Nephron (organoid): ENCODE measurements around the gene ARL13B.

ENCODE experiments used
- H3K27ac Mint-ChIP-seq, 3 experiments: 2 replicates each; pipeline ENCODE4 v1.8.0; 2020; ENCODE audit warnings: mixed read lengths in 3 of 3, mild to moderate bottlenecking in 2 of 3, moderate library complexity in 1 of 3
- H3K27me3 Mint-ChIP-seq: 2 replicates; pipeline ENCODE4 v1.8.0; 2021; ENCODE audit warnings: low read depth, mild to moderate bottlenecking, moderate library complexity, mixed read lengths
- H3K36me3 Mint-ChIP-seq: 2 replicates; pipeline ENCODE4 v1.8.0; 2020; ENCODE audit warnings: low read depth, mixed read lengths
- H3K4me1 Mint-ChIP-seq: 2 replicates; pipeline ENCODE4 v1.8.0; 2020; ENCODE audit warnings: mixed read lengths
- H3K4me3 Mint-ChIP-seq, 3 experiments: 2 replicates each; pipeline ENCODE4 v1.8.0; 2020; ENCODE audit warnings: mild to moderate bottlenecking in 3 of 3, mixed read lengths in 3 of 3, moderate library complexity in 2 of 3
- H3K9me3 Mint-ChIP-seq: 2 replicates; pipeline ENCODE4 v1.8.0; 2020; ENCODE audit warnings: mixed read lengths
- TF ChIP-seq, protein P1 (sequence below), 3 experiments: fragments of 200-600 bp; sonication (generic); IDR thresholded peaks; one replicate each; pipeline ENCODE4 v1.5.0; 2021; ENCODE audit warnings: antibody characterized with exemption in 3 of 3; ENCODE audit not compliant: unreplicated experiment in 3 of 3

Gene ARL13B

GRCh38 chr3:93988764-93989163, 8.8 kb downstream of the ARL13B start:
- Mint-ChIP-seq H3K4me3 (no peak overlapping the region), H3K27ac (peak overlapping the region; percentile 56 to 84 (median 63)), H3K9me3 (no peaks in the 10 kb centered on the region), H3K27me3 (no peaks in the 10 kb centered on the region), H3K4me1 (peaks cover 13% of the 10 kb centered on the region), H3K36me3 (no peaks in the 10 kb centered on the region)
- TF ChIP-seq, protein P1, sequence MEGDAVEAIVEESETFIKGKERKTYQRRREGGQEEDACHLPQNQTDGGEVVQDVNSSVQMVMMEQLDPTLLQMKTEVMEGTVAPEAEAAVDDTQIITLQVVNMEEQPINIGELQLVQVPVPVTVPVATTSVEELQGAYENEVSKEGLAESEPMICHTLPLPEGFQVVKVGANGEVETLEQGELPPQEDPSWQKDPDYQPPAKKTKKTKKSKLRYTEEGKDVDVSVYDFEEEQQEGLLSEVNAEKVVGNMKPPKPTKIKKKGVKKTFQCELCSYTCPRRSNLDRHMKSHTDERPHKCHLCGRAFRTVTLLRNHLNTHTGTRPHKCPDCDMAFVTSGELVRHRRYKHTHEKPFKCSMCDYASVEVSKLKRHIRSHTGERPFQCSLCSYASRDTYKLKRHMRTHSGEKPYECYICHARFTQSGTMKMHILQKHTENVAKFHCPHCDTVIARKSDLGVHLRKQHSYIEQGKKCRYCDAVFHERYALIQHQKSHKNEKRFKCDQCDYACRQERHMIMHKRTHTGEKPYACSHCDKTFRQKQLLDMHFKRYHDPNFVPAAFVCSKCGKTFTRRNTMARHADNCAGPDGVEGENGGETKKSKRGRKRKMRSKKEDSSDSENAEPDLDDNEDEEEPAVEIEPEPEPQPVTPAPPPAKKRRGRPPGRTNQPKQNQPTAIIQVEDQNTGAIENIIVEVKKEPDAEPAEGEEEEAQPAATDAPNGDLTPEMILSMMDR (IDR thresholded peaks at IDR 0.05; ENCODE audit: unreplicated experiment in 3 of 3), result no peak

DNA sequence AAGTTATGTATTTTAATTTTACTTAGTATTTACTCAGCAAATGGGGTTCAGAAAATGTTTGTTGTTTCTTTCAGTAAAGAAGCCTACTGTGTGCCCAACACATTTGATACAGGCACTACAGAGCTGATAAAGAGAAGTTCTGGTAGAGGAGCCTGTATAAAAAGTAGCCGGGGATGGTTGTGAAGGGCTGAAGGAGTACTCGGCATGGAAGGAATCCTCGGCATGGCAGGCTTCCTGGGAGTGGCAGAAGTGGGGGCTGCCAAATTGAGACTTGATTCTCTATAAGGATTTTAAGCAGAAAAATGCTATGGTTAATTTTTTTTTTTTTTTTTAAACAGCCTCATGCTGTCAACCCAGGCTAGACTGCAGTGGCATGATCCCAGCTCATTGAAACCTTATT, 9.3 kb downstream of the ARL13B start:
- Mint-ChIP-seq H3K4me1 (peaks cover 13% of the 10 kb centered on the region), H3K36me3 (no peaks in the 10 kb centered on the region), H3K4me3 (no peak overlapping the region), H3K27ac (no peak overlapping the region), H3K9me3 (no peaks in the 10 kb centered on the region), H3K27me3 (no peaks in the 10 kb centered on the region)
- TF ChIP-seq, protein P1 (IDR thresholded peaks at IDR 0.05; ENCODE audit: unreplicated experiment in 3 of 3), result no peak

DNA sequence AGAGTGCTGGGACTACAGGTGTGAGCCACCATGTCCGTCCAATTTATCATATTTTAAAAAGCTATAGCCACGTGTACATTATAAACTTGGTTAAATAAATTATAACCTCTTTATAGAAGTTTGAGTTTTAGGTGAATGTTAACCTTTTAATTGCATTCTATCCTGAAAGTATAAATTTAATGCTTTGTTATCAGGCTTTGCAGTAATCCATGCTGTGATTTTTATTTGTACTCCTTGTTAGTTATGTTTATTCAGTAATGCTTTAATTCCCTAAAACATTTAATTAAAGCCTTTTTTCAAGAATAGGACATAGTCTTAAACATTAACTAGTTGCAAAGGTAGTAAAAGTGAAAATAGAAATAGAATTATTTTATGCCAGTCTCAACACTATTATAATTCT, 11.7 kb downstream of the ARL13B start:
- Mint-ChIP-seq H3K27me3 (no peaks in the 10 kb centered on the region), H3K9me3 (no peaks in the 10 kb centered on the region), H3K4me3 (no peak overlapping the region), H3K4me1 (peaks cover 13% of the 10 kb centered on the region), H3K27ac (no peak overlapping the region), H3K36me3 (peaks cover under 1% of the 10 kb centered on the region)
- TF ChIP-seq, protein P1 (IDR thresholded peaks at IDR 0.05; ENCODE audit: unreplicated experiment in 3 of 3), result no peak

DNA sequence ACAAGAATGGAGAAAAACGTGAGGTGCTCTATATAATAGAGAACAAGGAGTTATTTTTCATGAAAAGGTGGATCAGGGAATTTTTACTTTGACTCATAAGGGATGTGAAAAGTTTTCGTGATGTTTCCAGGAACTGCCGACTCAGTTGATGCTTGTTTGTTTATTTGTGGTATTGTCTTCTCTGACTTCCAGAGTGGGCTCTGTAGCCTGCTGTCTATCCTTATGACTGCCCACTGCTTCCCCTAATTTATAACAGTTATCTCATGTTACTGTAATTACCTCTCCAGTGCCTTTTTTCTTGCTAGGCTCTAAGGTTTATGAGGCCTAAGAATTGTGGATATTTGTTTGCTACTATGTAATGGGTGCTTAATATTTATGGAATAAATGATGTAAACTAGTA, 12.3 kb downstream of the ARL13B start:
- Mint-ChIP-seq H3K4me3 (no peak overlapping the region), H3K27me3 (no peaks in the 10 kb centered on the region), H3K9me3 (no peaks in the 10 kb centered on the region), H3K36me3 (peaks cover 6% of the 10 kb centered on the region), H3K27ac (no peak overlapping the region), H3K4me1 (peaks cover 13% of the 10 kb centered on the region)
- TF ChIP-seq, protein P1 (IDR thresholded peaks at IDR 0.05; ENCODE audit: unreplicated experiment in 3 of 3), result no peak

DNA sequence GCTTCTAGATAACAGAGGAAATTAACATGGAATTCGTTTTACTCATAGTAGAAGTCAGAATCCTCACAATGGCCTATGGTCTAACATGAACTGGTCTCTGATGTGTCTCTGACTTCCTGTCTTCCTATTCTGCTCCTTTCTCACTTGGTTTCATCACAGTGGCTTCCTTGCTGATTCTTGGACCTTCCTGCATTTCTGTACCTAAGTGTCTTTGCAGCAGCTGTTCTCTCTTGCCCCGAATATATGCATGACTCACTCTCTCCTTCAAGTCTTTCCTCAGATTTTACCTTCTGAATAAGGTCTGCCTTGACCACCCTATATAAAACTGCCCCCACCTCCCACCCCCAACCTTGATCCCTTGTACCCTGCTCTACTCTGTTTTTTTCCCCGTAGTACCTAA, 14.1 kb downstream of the ARL13B start:
- Mint-ChIP-seq H3K9me3 (no peaks in the 10 kb centered on the region), H3K27ac (no peak overlapping the region), H3K4me1 (no peaks in the 10 kb centered on the region), H3K4me3 (no peak overlapping the region), H3K27me3 (no peaks in the 10 kb centered on the region), H3K36me3 (peaks cover 16% of the 10 kb centered on the region)
- TF ChIP-seq, protein P1 (IDR thresholded peaks at IDR 0.05; ENCODE audit: unreplicated experiment in 3 of 3), result no peak

GRCh38 chr3:94001191-94001590, 21.2 kb downstream of the ARL13B start:
- H3K9me3 Mint-ChIP-seq, result no peaks in the 10 kb centered on the region
- H3K4me1 Mint-ChIP-seq, result peaks cover 10% of the 10 kb centered on the region
- TF ChIP-seq, protein P1 (IDR thresholded peaks at IDR 0.05; ENCODE audit: unreplicated experiment in 3 of 3), result no peak
- H3K36me3 Mint-ChIP-seq, result peaks cover 21% of the 10 kb centered on the region
- peak overlapping the region in 1 of 3 experiments; percentile 31 for H3K27ac Mint-ChIP-seq
- no peaks in the 10 kb centered on the region for H3K27me3 Mint-ChIP-seq
- no peak overlapping the region for H3K4me3 Mint-ChIP-seq
